Stimulated activated CD8-positive, alpha-beta memory T cell treated with anti-CD3 and anti-CD28 coated beads, Interleukin-12 subunit alpha, Interleukin-12 subunit beta, amount 100 ng/mL, for 24 hours (primary cell): ENCODE data around the gene SERPINA10.
"Not testable (repeated sequence)": the region's sequence is repeated elsewhere in the genome, so short reads cannot be mapped to it uniquely, and the experiment has no call there.

Source experiments
- DNase-seq: peaks from one replicate; pipeline ENCODE4 v3.0.0-alpha.2; 2020; ENCODE audit errors: extremely low read depth

The SERPINA10 gene

GRCh38 chr14:94313991-94314655, 21.1 kb upstream of the SERPINA10 start:
- no peak for DNase-seq

DNA sequence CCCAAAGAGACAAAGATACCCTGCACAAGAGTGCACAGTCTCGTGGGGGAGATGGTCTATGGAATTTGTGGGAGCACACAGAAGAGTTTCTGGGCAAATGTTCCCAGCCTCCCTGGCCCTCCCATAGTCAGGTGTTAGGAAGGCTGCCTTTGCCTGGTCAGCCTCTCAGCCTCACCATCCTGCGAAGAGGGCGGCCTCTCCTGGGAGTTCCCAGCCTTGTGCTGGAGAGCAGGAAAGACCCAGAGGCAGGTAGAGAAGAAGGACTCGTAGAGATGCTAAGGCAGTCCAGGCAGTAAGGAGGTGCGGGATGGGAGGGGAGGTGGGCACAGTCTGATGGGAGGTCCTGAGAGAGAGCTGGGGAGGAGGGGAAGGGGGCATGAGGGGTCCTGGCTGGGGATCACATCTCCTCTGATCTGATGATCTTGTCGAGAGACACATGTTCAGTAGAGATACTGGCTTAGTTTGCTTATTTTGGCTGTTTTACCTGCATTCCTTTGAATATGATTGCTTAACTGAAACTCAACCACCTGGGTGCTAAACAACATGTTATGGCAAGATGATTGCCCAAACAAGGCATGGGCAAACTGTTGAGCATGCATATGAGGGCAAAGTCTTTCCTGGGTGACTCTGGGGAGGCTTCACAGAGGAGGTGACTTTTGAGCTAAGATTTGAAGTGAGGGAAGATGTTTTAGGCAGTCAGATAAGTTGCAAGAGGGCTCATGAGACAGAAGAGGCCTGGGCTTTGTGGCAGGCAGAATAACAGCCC, 19.6 kb upstream of the SERPINA10 start:
- no peak for DNase-seq

DNA sequence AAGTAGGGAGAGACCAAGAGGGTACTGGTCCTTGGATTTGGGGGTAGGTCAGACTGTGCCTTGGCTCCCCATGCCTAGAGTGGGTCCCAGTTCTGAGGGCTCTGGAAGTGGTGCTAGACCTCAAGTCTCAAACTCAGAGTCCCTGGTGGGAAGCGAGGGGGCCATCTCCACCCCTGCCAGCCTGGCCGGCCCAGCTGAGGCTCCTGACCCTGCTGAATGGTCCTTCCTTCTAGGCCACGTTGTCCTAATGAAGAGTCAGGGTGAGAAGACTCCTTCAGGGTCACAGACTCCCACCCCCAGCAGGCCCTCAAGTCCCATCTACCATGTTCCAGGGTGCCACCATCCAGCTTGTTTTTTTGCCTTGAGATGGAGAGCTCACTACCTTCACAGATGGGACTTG, 17.2 kb upstream of the SERPINA10 start:
- DNase-seq, result no peak

- no peak for DNase-seq
These were observed 16.7 kb upstream of the SERPINA10 start for GRCh38 chr14:94309721-94310120.

- DNase-seq, result no peak
These were observed 14.4 kb upstream of the SERPINA10 start for GRCh38 chr14:94307410-94307992.

- no peak for DNase-seq
These were observed 13.2 kb upstream of the SERPINA10 start for GRCh38 chr14:94306047-94306978.

DNA sequence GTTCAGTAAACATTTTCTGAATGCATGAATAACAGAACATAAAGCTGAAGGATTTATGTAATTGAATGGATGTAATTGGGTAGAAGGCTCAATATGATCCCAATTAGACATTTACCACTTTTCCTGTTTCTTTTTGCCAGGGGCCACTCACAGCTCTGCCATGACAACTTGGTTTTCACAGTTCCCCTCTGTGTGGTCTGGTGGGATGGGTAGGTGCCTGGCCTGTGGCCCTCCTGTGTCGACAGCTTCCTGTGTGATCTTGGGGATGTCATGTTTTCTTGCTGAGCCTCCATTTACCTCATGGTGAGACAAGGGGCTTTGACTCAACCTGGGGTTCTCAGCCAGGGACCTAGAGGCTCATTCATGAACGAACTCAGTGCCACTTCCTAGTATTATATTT, 12.6 kb upstream of the SERPINA10 start:
- no peak for DNase-seq

GRCh38 chr14:94304243-94304642, 11.2 kb upstream of the SERPINA10 start:
- DNase-seq, result no peak

DNA sequence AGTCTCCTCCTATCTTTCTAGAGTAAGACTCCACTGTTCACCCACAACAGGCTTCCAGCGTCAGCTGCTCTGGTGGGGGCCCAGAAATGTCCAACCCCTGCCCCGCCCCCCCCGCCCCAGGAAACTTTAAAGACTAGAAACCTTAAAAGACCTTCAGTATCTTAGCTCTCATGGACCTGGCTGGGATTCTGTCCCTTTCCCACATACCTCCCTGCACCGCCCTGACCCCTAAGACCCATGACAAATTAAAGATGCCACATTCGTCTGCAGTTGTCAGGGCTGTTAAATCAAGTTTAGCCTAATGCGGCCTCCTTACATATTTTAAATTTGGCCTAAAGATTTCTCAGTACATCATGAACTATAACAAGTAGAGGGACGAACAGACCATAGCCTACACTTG, 10.0 kb upstream of the SERPINA10 start:
- no peak for DNase-seq

- no peak for DNase-seq
These were observed 5.1 kb upstream of the SERPINA10 start for GRCh38 chr14:94298130-94298529.

DNA sequence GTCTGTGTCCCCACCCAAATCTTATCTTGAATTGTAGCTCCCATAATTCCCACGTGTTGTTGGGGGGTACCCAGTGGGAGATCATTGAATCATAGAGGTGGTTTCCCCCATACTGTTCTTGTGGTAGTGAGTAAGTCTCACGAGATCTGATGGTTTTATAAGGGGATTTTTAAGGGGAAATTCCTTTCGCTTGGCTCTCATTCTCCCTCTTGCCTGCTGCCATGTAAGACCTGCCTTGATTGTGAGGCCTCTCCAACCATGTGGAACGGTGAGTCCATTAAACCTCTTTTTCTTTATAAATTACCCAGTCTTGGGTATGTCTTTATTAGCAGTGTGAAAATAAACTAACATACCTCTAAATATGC, 3.1 kb upstream of the SERPINA10 start:
- not testable (repeated sequence) for DNase-seq

- no peak for DNase-seq
These were observed 2.5 kb upstream of the SERPINA10 start for GRCh38 chr14:94295360-94296180.

GRCh38 chr14:94293578-94293924, 483 bp upstream of the SERPINA10 start:
- DNase-seq, result no peak

GRCh38 chr14:94292526-94292871, 569 bp downstream of the SERPINA10 start:
- DNase-seq, result no peak

DNA sequence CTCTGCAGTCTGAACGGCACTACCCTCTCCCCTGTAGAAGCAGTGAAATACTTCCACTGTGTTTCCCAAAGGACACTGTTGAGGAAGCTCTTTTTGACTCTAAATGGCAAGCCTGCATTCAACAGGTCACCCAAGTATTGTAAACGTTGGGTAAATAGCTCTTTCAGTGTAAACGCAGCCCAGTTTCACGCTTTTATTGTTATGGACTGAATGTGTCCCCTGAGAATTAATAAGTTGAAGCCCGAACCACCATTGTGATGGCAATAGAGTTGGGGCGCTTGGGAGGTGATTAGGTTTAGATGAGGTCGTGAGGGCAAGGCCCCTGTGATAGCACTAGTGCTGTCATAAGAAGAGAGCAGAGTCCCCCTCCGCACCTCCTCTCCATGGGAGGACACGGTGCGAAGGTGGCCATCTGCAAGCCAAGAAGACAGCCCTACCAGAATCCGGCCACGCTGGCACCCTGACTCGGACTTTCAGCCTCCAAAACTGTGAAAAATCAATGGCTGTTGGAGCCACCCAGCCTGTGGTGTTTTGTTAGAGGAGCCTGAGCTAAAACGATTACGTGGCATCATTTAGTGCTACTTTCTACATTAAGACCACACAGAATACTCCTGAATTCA, 1.1 kb downstream of the SERPINA10 start:
- no peak for DNase-seq

DNA sequence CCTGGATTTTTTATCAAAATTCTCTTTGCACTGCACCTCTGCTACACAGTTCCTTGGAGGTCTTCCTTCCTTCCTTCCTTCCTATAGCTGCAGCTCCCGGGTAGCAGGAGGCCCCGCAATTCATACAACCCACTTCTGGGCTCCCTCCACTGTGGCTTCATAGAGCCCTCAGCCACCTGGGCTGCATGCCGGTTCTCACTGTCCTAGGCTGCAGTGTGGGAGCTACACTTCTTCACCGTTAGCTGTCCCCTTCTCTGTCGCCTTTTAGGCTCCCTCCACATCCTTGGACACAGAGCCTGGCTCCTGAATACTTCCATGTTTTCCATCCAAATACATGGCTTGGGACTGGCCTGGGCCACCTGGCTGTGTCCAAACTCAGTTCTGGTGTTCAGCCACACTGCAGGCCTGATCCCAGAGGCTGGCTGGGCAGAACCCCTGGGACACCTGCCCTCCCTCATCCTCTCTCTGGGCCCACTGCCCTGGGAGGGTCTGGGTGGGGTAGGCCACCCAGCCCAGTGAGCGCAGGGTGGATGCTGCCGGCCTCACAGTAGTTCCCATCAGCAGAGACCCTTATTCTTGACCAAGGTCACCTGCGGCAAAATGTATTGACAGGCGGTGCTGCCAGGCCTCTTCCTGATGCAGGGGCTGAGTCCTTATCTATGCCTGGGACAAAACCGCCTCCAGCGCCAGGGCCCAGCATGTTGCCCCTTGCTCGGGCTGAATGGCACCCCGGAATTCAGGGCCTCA, 1.7 kb downstream of the SERPINA10 start:
- no peak for DNase-seq

- DNase-seq, result no peak
These were observed 2.9 kb downstream of the SERPINA10 start for GRCh38 chr14:94290197-94290596.

DNA sequence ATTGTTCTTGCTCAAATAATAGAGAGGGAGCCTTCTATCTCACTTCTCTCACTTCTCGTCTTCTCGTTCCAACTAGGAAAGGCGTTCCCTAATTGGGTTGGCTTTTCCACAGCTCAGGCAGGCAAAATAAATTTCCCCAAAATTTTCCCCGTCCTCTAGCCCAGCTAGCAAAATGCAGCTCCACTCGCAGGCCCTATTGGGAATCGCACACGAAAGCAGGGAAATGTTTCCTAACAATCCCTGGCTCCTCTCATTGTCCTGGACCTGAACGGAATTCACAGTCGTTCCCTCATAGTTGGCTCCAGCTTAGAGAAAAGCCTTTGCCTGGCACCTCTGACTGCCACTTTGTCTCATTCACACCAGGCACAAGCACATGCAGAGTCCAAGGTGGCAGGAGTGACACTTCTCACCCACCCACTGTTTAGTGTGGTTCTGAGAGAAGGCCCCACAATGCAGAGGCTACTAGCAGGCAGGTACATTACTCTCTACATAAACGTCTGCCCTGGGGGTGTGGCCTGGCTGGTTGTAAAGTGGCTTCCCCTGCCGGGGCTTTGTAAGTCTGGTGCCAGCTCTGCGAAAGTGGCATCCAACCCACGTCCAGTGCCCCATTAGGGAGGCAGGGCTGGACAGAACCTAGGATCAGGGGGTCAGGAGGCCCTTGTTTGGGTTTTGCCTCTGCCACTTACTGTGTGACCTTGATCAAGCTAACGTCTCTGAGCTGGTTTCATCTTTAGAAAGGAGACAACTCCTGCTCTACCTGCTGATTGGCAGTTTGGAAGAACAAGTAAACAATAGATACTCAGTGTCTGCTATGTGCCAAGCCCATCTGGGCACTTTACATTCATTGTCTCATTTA, 4.2 kb downstream of the SERPINA10 start:
- no peak for DNase-seq

- no peak for DNase-seq
These were observed 7.9 kb downstream of the SERPINA10 start for GRCh38 chr14:94285158-94285557.
